Neuron (in vitro differentiated cells): Measurements from ENCODE around the gene NDUFS4.
"Not testable (repeated sequence)": the region's sequence is repeated elsewhere in the genome, so short reads cannot be mapped to it uniquely, and the experiment has no call there.

ENCODE experiments used
- H2AFZ ChIP-seq: one replicate; pipeline ENCODE4 v1.6.1; 2013; ENCODE audit warnings: low read depth, mild to moderate bottlenecking, inconsistent platforms, low read length, moderate library complexity
- H3K27me3 ChIP-seq: one replicate; pipeline ENCODE4 v1.6.1; 2013; ENCODE audit warnings: low read length; ENCODE audit not compliant: insufficient read depth
- H3K36me3 ChIP-seq: one replicate; pipeline ENCODE4 v1.6.1; 2013; ENCODE audit warnings: low read length; ENCODE audit not compliant: insufficient read depth
- H3K4me1 ChIP-seq: one replicate; pipeline ENCODE4 v1.6.1; 2013; ENCODE audit warnings: low read length; ENCODE audit not compliant: insufficient read depth
- H3K4me3 ChIP-seq: 2 replicates; pipeline ENCODE4 v1.5.1; 2013; ENCODE audit warnings: mild to moderate bottlenecking, low read length, moderate library complexity
- H3K9me3 ChIP-seq: one replicate; pipeline ENCODE4 v1.6.1; 2013; ENCODE audit warnings: low read length

NDUFS4 gene

DNA sequence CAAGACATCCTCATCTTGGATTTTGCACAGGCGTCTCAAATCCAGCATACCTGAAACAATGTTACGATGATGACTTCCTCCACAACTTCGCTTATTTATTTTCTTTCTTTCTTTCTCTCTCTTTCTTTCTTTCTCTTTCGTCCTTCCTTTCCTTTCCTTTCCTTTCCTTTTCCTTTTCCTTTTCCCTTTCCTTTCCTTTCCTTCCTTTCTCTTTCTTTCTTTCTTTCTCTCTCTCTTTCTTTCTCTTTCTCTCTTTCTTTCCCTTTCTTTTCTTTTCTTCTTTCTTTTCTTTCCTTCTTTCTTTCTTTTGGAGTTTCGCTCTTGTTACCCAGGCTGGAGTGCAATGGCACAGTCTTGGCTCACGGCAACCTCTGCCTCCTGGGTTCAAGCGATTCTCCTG, 20.1 kb downstream of the NDUFS4 start:
- H2AFZ ChIP-seq: no peak overlapping the region
- no peaks in the 10 kb centered on the region for H3K9me3 ChIP-seq
- H3K36me3 ChIP-seq: no peaks in the 10 kb centered on the region
- no peaks in the 10 kb centered on the region for H3K27me3 ChIP-seq
- no peak overlapping the region for H3K4me3 ChIP-seq
- no peaks in the 10 kb centered on the region for H3K4me1 ChIP-seq

DNA sequence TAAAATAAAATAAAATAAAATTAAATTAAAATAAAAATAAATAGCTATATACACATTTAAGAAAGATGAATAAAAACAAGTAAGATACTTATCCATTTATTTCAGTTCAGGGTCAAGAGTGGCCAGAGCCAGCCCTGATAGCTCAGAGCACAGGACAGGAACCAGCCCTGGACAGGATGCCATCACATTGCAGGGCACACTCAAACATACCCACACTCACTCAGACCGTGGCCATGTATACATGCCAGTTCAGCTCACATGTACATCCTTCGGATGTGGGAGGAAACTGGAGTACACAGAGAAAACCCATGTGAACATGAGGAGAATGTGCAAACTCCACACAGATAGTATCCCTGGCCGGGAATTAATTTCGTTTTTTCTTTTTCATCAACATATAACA, 21.8 kb downstream of the NDUFS4 start:
- Histone ChIP-seq H3K27me3 (no peaks in the 10 kb centered on the region), H3K9me3 (no peaks in the 10 kb centered on the region), H3K36me3 (no peaks in the 10 kb centered on the region), H3K4me3 (no peak overlapping the region), H3K4me1 (no peaks in the 10 kb centered on the region), H2AFZ (no peak overlapping the region)

DNA sequence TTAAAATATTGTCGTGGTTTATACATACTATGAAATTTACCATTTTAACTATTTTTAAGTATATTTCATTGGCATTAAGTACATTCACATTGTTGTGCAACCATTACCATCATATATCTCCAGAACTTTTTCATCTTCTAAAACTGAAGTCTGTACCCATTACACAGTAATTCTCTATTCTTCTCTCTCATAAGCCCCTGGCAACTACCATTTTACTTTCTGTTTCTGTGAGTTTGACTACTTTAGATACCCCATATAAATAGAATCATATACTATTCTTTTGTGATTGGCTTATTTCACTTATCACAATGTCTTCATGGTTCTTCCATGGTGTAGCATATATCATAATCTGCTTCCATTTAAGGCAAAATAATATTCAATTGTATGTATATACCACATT, 30.3 kb downstream of the NDUFS4 start:
- Histone ChIP-seq H2AFZ (no peak overlapping the region), H3K27me3 (no peaks in the 10 kb centered on the region), H3K4me1 (peaks cover 11% of the 10 kb centered on the region), H3K4me3 (no peak overlapping the region), H3K9me3 (no peaks in the 10 kb centered on the region), H3K36me3 (no peaks in the 10 kb centered on the region)

DNA sequence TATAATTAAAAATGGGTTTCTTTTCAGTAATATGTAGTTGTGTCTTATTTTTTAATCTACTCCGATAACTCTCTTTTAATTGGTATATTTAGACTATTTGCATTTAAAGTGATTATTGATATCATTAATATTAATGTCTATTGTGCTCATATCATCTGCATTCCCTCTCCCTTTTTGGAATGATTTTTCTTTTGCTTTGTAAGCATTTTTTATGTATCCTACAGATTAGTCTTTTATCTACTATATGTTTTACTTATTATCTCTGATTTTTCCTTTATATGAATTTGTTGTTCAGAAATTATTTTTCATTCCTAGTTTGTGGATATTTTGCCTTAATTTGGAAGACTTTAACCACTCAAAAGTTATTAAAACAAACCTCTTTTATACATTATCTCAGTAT, 34.0 kb downstream of the NDUFS4 start:
- Histone ChIP-seq H3K4me3 (no peak overlapping the region), H3K36me3 (no peaks in the 10 kb centered on the region), H3K4me1 (peaks cover 11% of the 10 kb centered on the region), H3K9me3 (no peaks in the 10 kb centered on the region), H3K27me3 (no peaks in the 10 kb centered on the region), H2AFZ (no peak overlapping the region)

DNA sequence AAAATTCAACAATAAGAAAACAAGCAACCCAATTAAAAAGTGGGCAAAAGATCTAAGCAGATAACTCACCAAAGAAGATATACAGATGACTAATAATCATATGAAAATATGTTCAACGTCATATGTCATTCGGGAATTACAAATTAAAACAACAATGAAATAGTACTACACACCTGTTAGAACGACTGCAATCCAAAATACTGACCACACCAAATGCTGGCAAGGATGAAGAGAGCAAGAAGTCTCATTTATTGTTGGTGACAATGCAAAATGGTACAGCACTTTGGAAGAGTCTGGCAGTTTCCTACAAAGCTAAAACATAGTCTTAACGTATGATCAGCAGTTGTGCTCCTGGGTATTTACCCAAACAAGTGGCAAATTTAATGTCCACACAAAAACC, 37.5 kb downstream of the NDUFS4 start:
- no peaks in the 10 kb centered on the region for H3K36me3 ChIP-seq
- no peaks in the 10 kb centered on the region for H3K9me3 ChIP-seq
- no peak overlapping the region for H3K4me3 ChIP-seq
- no peaks in the 10 kb centered on the region for H3K27me3 ChIP-seq
- H3K4me1 ChIP-seq: peaks cover 11% of the 10 kb centered on the region
- H2AFZ ChIP-seq: no peak overlapping the region

DNA sequence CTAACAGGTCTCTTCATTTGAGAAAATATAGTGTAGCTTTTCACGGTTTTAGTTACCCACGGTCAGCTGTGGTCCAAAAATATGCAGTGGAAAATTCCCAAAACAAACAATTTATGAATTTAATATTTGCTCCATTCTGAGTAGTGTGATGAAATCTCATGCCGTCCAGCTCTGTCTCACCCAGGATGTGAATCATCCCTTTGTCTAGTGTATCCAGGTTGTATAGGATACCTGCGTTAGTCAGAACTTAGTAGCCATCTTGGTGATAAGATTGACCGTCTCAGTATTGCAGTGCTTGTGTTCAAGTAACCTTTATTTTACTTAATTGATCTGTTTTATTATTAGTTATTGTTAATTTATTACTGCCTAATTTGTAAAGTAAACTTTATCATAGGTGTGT, 41.1 kb downstream of the NDUFS4 start:
- H3K27me3 ChIP-seq: no peaks in the 10 kb centered on the region
- H3K9me3 ChIP-seq: no peaks in the 10 kb centered on the region
- no peak overlapping the region for H2AFZ ChIP-seq
- H3K4me1 ChIP-seq: no peaks in the 10 kb centered on the region
- H3K36me3 ChIP-seq: peaks cover 13% of the 10 kb centered on the region
- H3K4me3 ChIP-seq: no peak overlapping the region

DNA sequence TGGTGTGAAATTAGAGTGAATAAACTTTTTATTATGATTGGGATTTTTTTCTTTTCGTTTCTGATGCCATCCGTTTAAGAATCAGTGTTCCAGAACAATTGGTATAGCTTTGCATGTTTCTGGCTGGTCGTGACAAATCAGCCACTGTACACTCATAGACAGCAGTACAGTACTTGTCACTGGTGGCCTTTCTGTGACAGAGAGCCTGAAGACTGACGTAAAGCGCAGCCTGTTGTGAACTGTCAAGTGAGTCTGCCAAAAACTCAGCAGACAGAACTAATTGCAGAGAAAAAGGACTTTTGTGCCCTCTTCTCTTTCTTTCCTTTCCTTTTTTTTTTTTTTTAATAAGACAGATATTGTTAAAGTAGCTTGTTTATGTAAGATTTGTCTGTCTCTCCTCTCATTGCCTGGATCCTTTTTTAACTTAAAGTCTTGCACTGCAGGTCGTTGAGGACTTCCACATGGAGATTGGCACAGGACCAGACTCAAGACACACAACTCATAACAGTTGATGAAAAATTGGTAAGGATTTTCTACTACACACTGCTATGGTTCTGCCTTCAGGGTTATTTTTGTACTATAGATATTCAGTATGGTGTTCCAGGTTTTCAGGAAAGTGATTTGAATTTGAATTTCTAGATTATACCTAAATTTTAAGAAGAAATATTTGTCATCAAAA, 42.7 kb downstream of the NDUFS4 start:
- Histone ChIP-seq H3K4me1 (no peaks in the 10 kb centered on the region), H3K9me3 (no peaks in the 10 kb centered on the region), H2AFZ (no peak overlapping the region), H3K36me3 (peaks cover 18% of the 10 kb centered on the region), H3K4me3 (no peak overlapping the region), H3K27me3 (no peaks in the 10 kb centered on the region)

DNA sequence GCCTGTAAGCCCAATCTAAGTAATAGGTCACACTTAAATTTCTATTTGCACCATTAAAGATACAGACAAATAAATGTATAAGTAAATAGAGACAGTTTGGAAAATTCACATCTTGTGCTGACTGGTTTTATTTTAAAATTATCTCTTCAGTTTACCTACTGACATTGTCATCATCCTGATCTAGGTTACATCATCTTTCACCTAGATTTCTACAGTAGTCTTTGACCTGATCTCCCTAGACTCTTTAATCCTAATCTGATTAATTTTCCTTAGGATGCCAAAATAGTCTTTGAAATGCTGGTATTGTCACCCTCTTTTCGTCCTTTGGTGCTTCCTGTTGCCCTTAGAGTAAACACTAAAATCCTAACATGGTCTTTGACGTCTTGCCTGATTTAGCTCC, 43.9 kb downstream of the NDUFS4 start:
- Histone ChIP-seq H2AFZ (no peak overlapping the region), H3K9me3 (no peaks in the 10 kb centered on the region), H3K27me3 (no peaks in the 10 kb centered on the region), H3K4me3 (no peak overlapping the region), H3K4me1 (no peaks in the 10 kb centered on the region), H3K36me3 (peaks cover 27% of the 10 kb centered on the region)

DNA sequence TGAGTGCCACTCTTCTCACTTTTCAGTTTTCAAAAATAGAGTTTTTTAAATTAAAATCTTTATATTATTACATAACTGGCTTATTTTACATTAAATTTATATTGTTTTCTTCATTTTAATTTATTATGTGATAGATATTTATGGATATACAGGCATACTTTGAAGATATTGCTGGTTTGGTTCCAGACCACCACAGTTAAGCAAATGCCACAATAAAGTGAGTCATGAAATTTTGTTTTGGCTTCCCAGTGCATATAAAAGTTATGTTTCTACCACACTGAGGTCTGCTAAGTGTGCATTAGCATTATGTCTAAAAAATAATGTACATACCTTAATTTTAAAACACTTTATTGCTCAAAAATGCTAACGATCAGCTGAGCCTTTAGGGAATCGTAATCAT, 47.4 kb downstream of the NDUFS4 start:
- no peaks in the 10 kb centered on the region for H3K9me3 ChIP-seq
- H3K4me1 ChIP-seq: peaks cover 32% of the 10 kb centered on the region
- H2AFZ ChIP-seq: no peak overlapping the region
- no peaks in the 10 kb centered on the region for H3K27me3 ChIP-seq
- H3K4me3 ChIP-seq: no peak overlapping the region
- peaks cover 27% of the 10 kb centered on the region for H3K36me3 ChIP-seq

DNA sequence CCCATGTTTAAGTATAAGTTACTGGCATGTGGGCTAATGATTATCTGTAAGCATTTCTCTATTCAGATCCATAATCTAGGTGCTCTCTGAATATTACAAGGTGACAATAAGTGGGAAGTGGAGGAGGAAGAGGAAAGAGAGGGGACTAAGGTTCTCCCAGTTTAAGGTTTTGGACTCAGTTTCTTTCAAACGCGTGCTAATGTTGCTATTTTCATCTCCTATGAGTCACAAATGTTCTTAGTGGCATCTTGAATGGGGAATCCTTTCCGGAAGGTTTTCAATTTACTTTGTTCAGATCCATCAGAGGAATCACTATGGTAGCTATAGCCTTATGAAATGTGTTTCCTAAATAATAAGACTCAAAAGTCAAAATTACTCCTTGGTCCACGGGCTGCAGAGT, 48.5 kb downstream of the NDUFS4 start:
- H3K9me3 ChIP-seq, H3K27me3 ChIP-seq, H3K4me3 ChIP-seq, H2AFZ ChIP-seq: not testable (repeated sequence)
- peaks cover 42% of the 10 kb centered on the region for H3K4me1 ChIP-seq
- peaks cover 27% of the 10 kb centered on the region for H3K36me3 ChIP-seq

DNA sequence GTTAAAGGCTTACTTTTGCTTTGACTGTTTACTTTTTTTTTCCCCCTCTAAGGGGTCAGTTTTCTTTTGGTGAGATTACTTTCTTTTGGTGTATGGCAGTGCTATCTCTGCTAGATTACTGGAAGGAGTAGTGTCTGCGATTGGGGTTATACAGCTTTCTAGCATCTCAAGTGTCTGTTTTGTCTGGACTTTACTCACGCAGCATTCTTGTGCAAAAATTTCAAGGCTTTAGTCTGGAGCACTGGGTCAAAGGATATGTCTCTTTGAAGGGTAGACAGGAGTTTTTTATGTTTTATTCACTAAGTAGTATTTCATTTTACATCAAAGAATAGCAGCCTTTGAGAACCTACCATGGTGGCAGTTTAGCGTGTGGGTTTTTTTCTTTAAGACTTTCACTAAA, 52.6 kb downstream of the NDUFS4 start:
- Histone ChIP-seq H3K4me3 (no peak overlapping the region), H3K4me1 (peaks cover 58% of the 10 kb centered on the region), H3K9me3 (no peaks in the 10 kb centered on the region), H2AFZ (no peak overlapping the region), H3K27me3 (no peaks in the 10 kb centered on the region), H3K36me3 (peaks cover 9% of the 10 kb centered on the region)

DNA sequence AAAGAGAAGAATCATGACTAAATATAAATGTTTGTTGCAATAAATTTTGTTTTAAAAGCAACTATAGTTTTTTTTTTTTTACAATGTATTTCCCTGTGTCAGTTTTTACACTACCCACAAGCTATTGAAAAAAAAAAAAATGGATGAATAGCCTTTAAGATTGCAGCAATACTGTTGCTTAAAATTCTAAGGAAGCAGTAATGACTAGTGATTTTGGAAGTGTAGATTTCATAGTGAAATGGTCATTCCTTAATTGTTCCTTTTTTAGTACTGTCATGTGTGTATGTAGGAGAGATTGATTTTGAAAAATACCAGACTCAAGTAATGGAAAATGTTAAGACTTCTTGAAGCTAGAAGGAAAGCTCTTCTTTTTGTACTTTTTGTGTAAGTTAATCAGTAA, 53.1 kb downstream of the NDUFS4 start:
- Histone ChIP-seq H3K9me3 (no peaks in the 10 kb centered on the region), H2AFZ (no peak overlapping the region), H3K4me1 (peaks cover 58% of the 10 kb centered on the region), H3K4me3 (no peak overlapping the region), H3K27me3 (no peaks in the 10 kb centered on the region), H3K36me3 (peaks cover 5% of the 10 kb centered on the region)

DNA sequence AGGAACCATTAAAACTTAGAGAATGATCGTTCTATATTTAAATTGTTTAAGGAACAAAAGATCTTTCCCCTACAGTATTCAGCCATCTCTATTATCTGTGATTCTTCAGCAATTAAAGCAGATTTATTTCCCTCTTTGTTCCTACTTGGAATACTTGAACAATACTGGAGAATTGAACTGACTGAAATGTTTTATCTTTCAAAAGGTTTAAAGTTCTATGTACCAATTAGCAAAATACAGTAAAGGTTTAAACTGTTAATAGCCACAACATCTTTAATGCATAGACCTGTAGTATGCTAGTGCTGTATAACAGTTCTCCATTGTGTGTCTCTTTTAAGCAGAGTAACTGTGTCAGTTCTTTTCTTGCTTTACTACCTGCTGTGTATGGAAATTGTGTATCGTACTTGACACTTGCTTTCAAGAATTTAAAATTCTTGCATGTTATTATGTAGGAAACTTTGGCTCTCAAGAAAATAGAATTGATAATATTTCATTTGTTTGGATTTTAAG, 54.0 kb downstream of the NDUFS4 start:
- no peaks in the 10 kb centered on the region for H3K9me3 ChIP-seq
- H2AFZ ChIP-seq: no peak overlapping the region
- H3K4me1 ChIP-seq: peaks cover 58% of the 10 kb centered on the region
- H3K36me3 ChIP-seq: no peaks in the 10 kb centered on the region
- no peaks in the 10 kb centered on the region for H3K27me3 ChIP-seq
- no peak overlapping the region for H3K4me3 ChIP-seq

DNA sequence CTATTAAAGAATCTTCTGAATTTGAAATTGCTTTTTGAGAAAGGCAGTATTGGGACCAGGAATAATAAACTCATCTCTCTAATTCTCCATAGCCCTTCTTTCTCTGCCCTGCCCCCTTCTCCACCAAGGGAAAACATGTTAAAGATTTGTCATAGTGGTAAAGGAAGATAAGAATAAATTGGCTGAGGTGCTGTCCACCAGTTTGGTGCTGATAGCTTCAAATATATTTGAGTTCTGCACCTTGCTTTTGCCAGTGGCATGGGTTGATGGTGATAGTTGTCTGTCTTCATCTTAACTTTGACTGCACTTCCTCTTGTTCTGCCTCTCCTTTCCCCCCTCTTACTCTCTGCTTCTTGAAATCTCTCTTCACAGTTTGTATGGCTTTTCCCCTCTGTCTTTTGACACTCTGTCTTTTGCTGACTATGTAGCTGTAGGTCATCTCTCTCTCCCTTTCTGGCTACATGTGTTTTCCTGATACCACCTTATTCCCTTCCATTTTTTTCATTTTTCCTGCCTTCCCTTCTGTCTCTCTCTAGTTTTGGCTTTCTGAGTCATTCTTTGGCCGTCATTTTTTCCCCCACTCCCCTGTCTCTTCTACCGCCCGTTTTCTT, 56.6 kb downstream of the NDUFS4 start:
- Histone ChIP-seq H3K9me3 (no peaks in the 10 kb centered on the region), H3K4me3 (no peak overlapping the region), H2AFZ (no peak overlapping the region), H3K4me1 (peaks cover 35% of the 10 kb centered on the region), H3K36me3 (no peaks in the 10 kb centered on the region), H3K27me3 (no peaks in the 10 kb centered on the region)
